ENCODE data around the gene PRPF38B. TPM values are rescaled to one million over a fixed set of nuclear protein-coding genes. Genes with fewer than 3 reads are reported as not detected.

The PRPF38B gene
- total RNA-seq, 1 donor from 2014 or later = 52.2 TPM

GRCh38 chr1:108719656-108720435 is 27.7 kb downstream of the PRPF38B start:
- Mint-ChIP-seq H3K27ac (ENCODE audit: unreplicated experiment) (no peak overlapping the region), H3K36me3 (ENCODE audit: unreplicated experiment) (no peaks in the 10 kb centered on the region), H3K9me3 (ENCODE audit: unreplicated experiment) (no peaks in the 10 kb centered on the region), H3K27me3 (ENCODE audit: unreplicated experiment) (peaks cover 2% of the 10 kb centered on the region), H3K4me1 (ENCODE audit: low read depth, unreplicated experiment) (no peaks in the 10 kb centered on the region), H3K4me3 (ENCODE audit: unreplicated experiment) (no peak overlapping the region)
- no peak for DNase-seq
- no peak for TF ChIP-seq CTCF (IDR thresholded peaks at IDR 0.05; ENCODE audit: partially characterized antibody, unreplicated experiment)

DNA sequence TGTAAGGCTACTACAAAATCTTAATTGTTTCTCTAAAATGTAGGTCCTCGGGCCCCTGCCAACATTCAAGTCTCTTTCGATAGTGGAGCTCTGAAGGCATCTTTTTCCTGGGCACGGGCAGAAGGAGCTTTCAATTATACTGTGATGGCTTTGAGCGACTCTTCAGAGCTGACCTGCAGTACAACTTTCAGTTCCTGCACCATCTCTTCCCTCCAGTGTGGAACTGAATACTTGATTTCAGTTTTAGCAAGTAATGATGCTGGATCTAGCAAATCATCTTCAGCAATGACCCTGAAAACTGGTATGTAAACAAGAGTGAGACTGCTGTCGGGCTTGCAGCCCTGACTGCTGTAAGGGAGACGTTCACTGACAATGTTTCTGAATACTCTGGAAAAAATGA is 30.2 kb downstream of the PRPF38B start:
- Mint-ChIP-seq H3K27ac (ENCODE audit: unreplicated experiment) (no peak overlapping the region), H3K4me1 (ENCODE audit: low read depth, unreplicated experiment) (no peaks in the 10 kb centered on the region), H3K36me3 (ENCODE audit: unreplicated experiment) (no peaks in the 10 kb centered on the region), H3K4me3 (ENCODE audit: unreplicated experiment) (no peak overlapping the region), H3K9me3 (ENCODE audit: unreplicated experiment) (no peaks in the 10 kb centered on the region), H3K27me3 (ENCODE audit: unreplicated experiment) (no peaks in the 10 kb centered on the region)
- no peak for TF ChIP-seq CTCF (IDR thresholded peaks at IDR 0.05; ENCODE audit: partially characterized antibody, unreplicated experiment)
- no peak for DNase-seq

- peaks cover 3% of the 10 kb centered on the region for H3K9me3 Mint-ChIP-seq (ENCODE audit: unreplicated experiment)
- no peak overlapping the region for H3K4me3 Mint-ChIP-seq (ENCODE audit: unreplicated experiment)
- TF ChIP-seq CTCF (IDR thresholded peaks at IDR 0.05; ENCODE audit: partially characterized antibody, unreplicated experiment) = no peak
- peaks cover under 1% of the 10 kb centered on the region for H3K4me1 Mint-ChIP-seq (ENCODE audit: low read depth, unreplicated experiment)
- H3K36me3 Mint-ChIP-seq (ENCODE audit: unreplicated experiment) = no peaks in the 10 kb centered on the region
- no peak for DNase-seq
- no peak overlapping the region for H3K27ac Mint-ChIP-seq (ENCODE audit: unreplicated experiment)
- H3K27me3 Mint-ChIP-seq (ENCODE audit: unreplicated experiment) = no peaks in the 10 kb centered on the region
Measured at GRCh38 chr1:108725906-108726305, 33.8 kb downstream of the PRPF38B start.

DNA sequence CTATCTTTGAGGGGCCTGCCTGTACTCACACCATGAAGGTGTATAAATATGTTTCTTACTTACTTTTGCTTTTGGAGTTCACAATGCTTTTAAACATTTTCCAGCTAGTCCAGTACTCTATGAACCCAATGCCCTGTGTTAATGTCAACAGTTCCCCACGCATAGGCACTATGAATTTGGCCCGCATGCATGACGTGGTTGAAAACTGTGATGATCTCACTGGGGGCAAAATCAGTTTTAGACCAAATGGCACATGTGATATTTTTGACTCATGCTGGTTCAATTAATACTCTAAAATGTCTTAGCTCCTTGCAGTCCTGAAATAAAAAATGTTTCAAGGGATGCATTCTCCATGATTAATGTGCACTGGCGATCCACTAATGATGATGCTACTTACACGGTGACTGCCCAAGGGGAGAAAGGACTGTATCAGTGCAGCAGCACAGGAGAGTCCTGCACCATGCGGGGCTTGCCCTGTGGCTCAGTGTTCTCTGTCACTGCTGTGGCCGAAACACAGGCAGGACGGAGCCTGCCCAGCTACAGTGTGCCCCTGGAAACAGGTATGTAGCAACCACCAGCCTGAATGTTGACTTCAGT is 36.3 kb downstream of the PRPF38B start:
- H3K36me3 Mint-ChIP-seq (ENCODE audit: unreplicated experiment) = no peaks in the 10 kb centered on the region
- peaks cover 6% of the 10 kb centered on the region for H3K4me1 Mint-ChIP-seq (ENCODE audit: low read depth, unreplicated experiment)
- peaks cover 3% of the 10 kb centered on the region for H3K9me3 Mint-ChIP-seq (ENCODE audit: unreplicated experiment)
- no peak overlapping the region for H3K27ac Mint-ChIP-seq (ENCODE audit: unreplicated experiment)
- no peak overlapping the region for H3K4me3 Mint-ChIP-seq (ENCODE audit: unreplicated experiment)
- DNase-seq = no peak
- H3K27me3 Mint-ChIP-seq (ENCODE audit: unreplicated experiment) = no peaks in the 10 kb centered on the region
- no peak for TF ChIP-seq CTCF (IDR thresholded peaks at IDR 0.05; ENCODE audit: partially characterized antibody, unreplicated experiment)

GRCh38 chr1:108729481-108729880 is 37.4 kb downstream of the PRPF38B start:
- Mint-ChIP-seq H3K27me3 (ENCODE audit: unreplicated experiment) (no peaks in the 10 kb centered on the region), H3K36me3 (ENCODE audit: unreplicated experiment) (no peaks in the 10 kb centered on the region), H3K4me1 (ENCODE audit: low read depth, unreplicated experiment) (peaks cover 6% of the 10 kb centered on the region), H3K9me3 (ENCODE audit: unreplicated experiment) (peaks cover 3% of the 10 kb centered on the region), H3K4me3 (ENCODE audit: unreplicated experiment) (no peak overlapping the region), H3K27ac (ENCODE audit: unreplicated experiment) (no peak overlapping the region)
- no peak for DNase-seq
- no peak for TF ChIP-seq CTCF (IDR thresholded peaks at IDR 0.05; ENCODE audit: partially characterized antibody, unreplicated experiment)
